ENCODE measurements around the gene LAMC1.

DNA sequence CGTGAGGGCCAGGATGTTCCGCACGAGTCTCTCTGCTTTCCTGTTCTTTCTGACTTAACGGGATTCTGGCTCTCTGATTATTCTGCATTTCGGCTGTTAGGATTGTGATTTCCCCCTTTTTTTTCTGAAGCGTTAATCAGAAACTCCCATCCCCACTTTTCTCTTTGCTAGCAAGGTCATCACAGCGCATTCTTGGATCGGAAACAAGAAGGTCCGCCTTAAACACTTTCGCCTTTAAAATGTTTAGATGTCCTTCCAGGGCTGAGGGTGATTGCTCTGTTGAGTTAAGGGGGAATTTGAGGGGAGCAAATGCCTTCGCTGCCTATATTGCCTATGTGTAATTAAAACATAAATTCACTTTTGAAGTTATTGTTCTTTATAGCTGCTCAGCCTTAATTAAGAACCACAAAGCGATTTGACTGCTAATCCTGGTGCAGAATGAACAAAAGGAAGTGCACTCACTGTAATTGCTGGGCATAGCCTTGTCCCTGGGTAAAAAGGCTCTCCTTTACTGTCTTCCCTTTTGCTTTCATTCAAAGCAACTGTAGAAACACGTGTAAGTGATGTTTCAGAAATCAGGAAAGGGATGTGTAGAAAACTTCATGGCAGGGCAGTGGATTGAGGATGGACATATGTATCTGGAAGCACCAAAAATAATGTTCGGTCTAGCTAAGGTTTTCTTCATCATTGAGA, 1.2 kb downstream of the LAMC1 start:
- TF ChIP-seq, protein P1, sequence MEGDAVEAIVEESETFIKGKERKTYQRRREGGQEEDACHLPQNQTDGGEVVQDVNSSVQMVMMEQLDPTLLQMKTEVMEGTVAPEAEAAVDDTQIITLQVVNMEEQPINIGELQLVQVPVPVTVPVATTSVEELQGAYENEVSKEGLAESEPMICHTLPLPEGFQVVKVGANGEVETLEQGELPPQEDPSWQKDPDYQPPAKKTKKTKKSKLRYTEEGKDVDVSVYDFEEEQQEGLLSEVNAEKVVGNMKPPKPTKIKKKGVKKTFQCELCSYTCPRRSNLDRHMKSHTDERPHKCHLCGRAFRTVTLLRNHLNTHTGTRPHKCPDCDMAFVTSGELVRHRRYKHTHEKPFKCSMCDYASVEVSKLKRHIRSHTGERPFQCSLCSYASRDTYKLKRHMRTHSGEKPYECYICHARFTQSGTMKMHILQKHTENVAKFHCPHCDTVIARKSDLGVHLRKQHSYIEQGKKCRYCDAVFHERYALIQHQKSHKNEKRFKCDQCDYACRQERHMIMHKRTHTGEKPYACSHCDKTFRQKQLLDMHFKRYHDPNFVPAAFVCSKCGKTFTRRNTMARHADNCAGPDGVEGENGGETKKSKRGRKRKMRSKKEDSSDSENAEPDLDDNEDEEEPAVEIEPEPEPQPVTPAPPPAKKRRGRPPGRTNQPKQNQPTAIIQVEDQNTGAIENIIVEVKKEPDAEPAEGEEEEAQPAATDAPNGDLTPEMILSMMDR (optimal IDR thresholded peaks at IDR 0.05 in 1 of 3, IDR thresholded peaks at IDR 0.05 in 1 of 3, conservative IDR thresholded peaks at IDR 0.05 in 1 of 3; ENCODE audit: extremely low read depth in 1 of 3, insufficient read depth in 2 of 3, low read length in 3 of 3): no peak
- no peak for TF ChIP-seq EZH2 (IDR thresholded peaks at IDR 0.05; ENCODE audit: low read length)

Data from keratinocyte (primary cell).